HCT116 (cell line): Measurements from ENCODE around the gene FRRS1. TPM values are rescaled to one million over a fixed set of nuclear protein-coding genes. Genes with fewer than 3 reads are reported as not detected.

Experiments
- ATAC-seq: fragments of 200-7000 bp; cut with Tn5 transposase; 2 replicates; pipeline ENCODE4 v1.9.1; 2020; ENCODE audit warnings: mild to moderate bottlenecking, moderate library complexity
- BruUV-seq: library from RNA; stranded (reverse); fragments of 400-500 nt; replicated peaks from 2 replicates; lab custom pipeline; 2021; lab: Mats Ljungman, UMichigan
- CTCF ChIA-PET: fragments of 300-600 bp; sonication (Branson Sonifier 250); formaldehyde crosslinking; loops from one replicate; lab custom pipeline; 2021; ENCODE audit warnings: antibody characterized with exemption; lab: Charles Lee
- POLR2A ChIA-PET: fragments of 300-600, 350-600 bp; sonication (Branson Sonifier 250); formaldehyde crosslinking; loops from one replicate; lab custom pipeline; 2021; ENCODE audit warnings: antibody characterized with exemption; lab: Charles Lee
- RAD21 ChIA-PET, 2 experiments: fragments of 300-600 bp; sonication (Branson Sonifier 250); formaldehyde crosslinking; loops; one replicate each; lab custom pipeline; 2023; ENCODE audit warnings: low total read pairs in 2 of 2; ENCODE audit not compliant: uncharacterized antibody in 2 of 2, unreplicated experiment in 2 of 2, low non-redundant PET in 1 of 2; lab: Charles Lee
- DNase-seq: peaks from one replicate; pipeline ENCODE4 v3.0.0-alpha.2; 2010; ENCODE audit warnings: low read depth, low spot score
- H2AFZ ChIP-seq: fragments of 200-600 bp; shearing (Covaris generic), sonication (generic); 2 replicates; pipeline ENCODE4 v1.6.1; 2017; ENCODE audit warnings: low read depth, mixed run types, mixed read lengths, antibody characterized with exemption, low read length; ENCODE audit not compliant: poor library complexity, severe bottlenecking
- H3K27ac ChIP-seq: 2 replicates; pipeline ENCODE4 v1.5.1; 2012; ENCODE audit warnings: low read depth, low read length
- H3K27me3 ChIP-seq: fragments of 200-600 bp; sonication (generic); 2 replicates; pipeline ENCODE4 v1.6.1; 2016; ENCODE audit warnings: mixed run types, low read length, mixed read lengths; ENCODE audit not compliant: insufficient read depth
- H3K36me3 ChIP-seq, 2 experiments: fragments of 200-500 bp in 1 of 2; fragments of 200-600 bp in 1 of 2; sonication (Bioruptor generic) in 1 of 2; sonication (generic) in 1 of 2; 2 replicates each; pipeline versions ENCODE4 v1.5.1 to v1.6.1; 2014 to 2016; ENCODE audit warnings: low read length in 2 of 2, inconsistent platforms in 1 of 2, mixed read lengths in 1 of 2, mixed run types in 1 of 2; ENCODE audit not compliant: insufficient read depth in 2 of 2, control insufficient read depth in 1 of 2
- H3K4me1 ChIP-seq, 2 experiments: fragments of 200-600 bp in 1 of 2; sonication (generic) in 1 of 2; 2 replicates each; pipeline versions ENCODE4 v1.5.1 to v1.6.1; 2012 to 2017; ENCODE audit warnings: low read length in 2 of 2, inconsistent platforms in 1 of 2, mild to moderate bottlenecking in 1 of 2, mixed read lengths in 1 of 2, mixed run types in 1 of 2, moderate library complexity in 1 of 2; ENCODE audit not compliant: insufficient read depth in 2 of 2, control insufficient read depth in 1 of 2
- H3K4me2 ChIP-seq: fragments of 200-600 bp; sonication (generic); 2 replicates; pipeline ENCODE4 v1.6.1; 2017; ENCODE audit warnings: mixed run types, low read length, mixed read lengths
- H3K4me3 ChIP-seq, 2 experiments: fragments of 200-600 bp in 1 of 2; sonication (generic) in 1 of 2; replicated peaks in 1 of 2; 2 replicates each; pipeline ENCODE4 v1.5.1; 2011 to 2016; ENCODE audit warnings: low read length in 2 of 2, control low read depth in 1 of 2, low read depth in 1 of 2, mild to moderate bottlenecking in 1 of 2, mixed read lengths in 1 of 2, mixed run types in 1 of 2
- H3K79me2 ChIP-seq: fragments of 200-600 bp; sonication (generic); 2 replicates; pipeline ENCODE4 v1.6.1; 2017; ENCODE audit warnings: mild to moderate bottlenecking, mixed run types, low read length, moderate library complexity, mixed read lengths; ENCODE audit not compliant: insufficient read depth
- H3K9ac ChIP-seq: fragments of 200-600 bp; sonication (generic); 2 replicates; pipeline ENCODE4 v1.6.1; 2016; ENCODE audit warnings: low read length, mixed read lengths
- H3K9me2 ChIP-seq: fragments of 200-600 bp; sonication (generic), shearing (Covaris generic); 2 replicates; pipeline ENCODE4 v1.6.1; 2017; ENCODE audit warnings: mixed run types, mild to moderate bottlenecking, moderate library complexity; ENCODE audit not compliant: insufficient read depth
- H3K9me3 ChIP-seq, 2 experiments: fragments of 200-500 bp in 1 of 2; fragments of 200-600 bp in 1 of 2; sonication (Bioruptor generic) in 1 of 2; sonication (generic) in 1 of 2; 2 replicates each; pipeline ENCODE4 v1.6.1; 2014 to 2017; ENCODE audit warnings: low read length in 2 of 2, mixed read lengths in 2 of 2, inconsistent platforms in 1 of 2, low read depth in 1 of 2, mild to moderate bottlenecking in 1 of 2, mixed run types in 1 of 2, moderate library complexity in 1 of 2; ENCODE audit not compliant: control insufficient read depth in 1 of 2, insufficient read depth in 1 of 2
- H4K20me1 ChIP-seq: fragments of 200-600 bp; sonication (generic), shearing (Covaris generic); 2 replicates; pipeline ENCODE4 v1.6.1; 2017; ENCODE audit warnings: mixed run types, mild to moderate bottlenecking, moderate library complexity; ENCODE audit not compliant: insufficient read depth
- CEBPB ChIP-seq: IDR thresholded peaks from 2 replicates; pipeline ENCODE4 v1.6.1; 2012; ENCODE audit warnings: low read depth
- ELF1 ChIP-seq: IDR thresholded peaks from 2 replicates; pipeline ENCODE4 v1.6.1; 2012; ENCODE audit warnings: low read depth, borderline replicate concordance
- EZH2 ChIP-seq: fragments of 200-600 bp; sonication (generic); IDR thresholded peaks from 2 replicates; pipeline ENCODE4 v1.6.1; 2017; ENCODE audit warnings: antibody characterized with exemption, mixed run types
- POLR2AphosphoS5 ChIP-seq: IDR thresholded peaks from 2 replicates; pipeline ENCODE4 v1.6.1; 2011; ENCODE audit warnings: mild to moderate bottlenecking, low read depth, low read length, moderate library complexity
- RAD21 ChIP-seq: IDR thresholded peaks from 2 replicates; pipeline ENCODE4 v1.6.1; 2012; ENCODE audit warnings: low read depth, mild to moderate bottlenecking
- SIN3A ChIP-seq: IDR thresholded peaks from 2 replicates; pipeline ENCODE4 v1.6.1; 2012; ENCODE audit warnings: low read depth
- SP1 ChIP-seq: IDR thresholded peaks from 2 replicates; pipeline ENCODE4 v1.6.1; 2012; ENCODE audit warnings: low read depth
- SRF ChIP-seq: IDR thresholded peaks from 2 replicates; pipeline ENCODE4 v1.6.1; 2012; ENCODE audit warnings: low read depth
- TCF7L2 ChIP-seq: IDR thresholded peaks from 2 replicates; pipeline ENCODE4 v1.7.0; 2011; ENCODE audit warnings: borderline replicate concordance, inconsistent platforms; ENCODE audit not compliant: insufficient read depth, insufficient read length; ENCODE audit errors: extremely low read depth
- YY1 ChIP-seq: IDR thresholded peaks from 2 replicates; pipeline ENCODE4 v1.6.1; 2011; ENCODE audit warnings: low read length, low read depth, moderate library complexity, mild to moderate bottlenecking; ENCODE audit not compliant: insufficient replicate concordance; ENCODE audit errors: extremely low read depth
- intact Hi-C: fragments of 100-400 bp; cut with micrococcal nuclease; formaldehyde crosslinking; loops from 2 replicates; pipeline ENCODE4 v1.10.0; 2022
- total RNA-seq: library from RNA; stranded (reverse); gene quantifications from one replicate; pipeline ENCODE4 v1.2.1, GENCODE V29; 2021; ENCODE audit not compliant: unreplicated experiment
- TF ChIP-seq, protein P1 (sequence below): IDR thresholded peaks from 2 replicates; pipeline ENCODE4 v1.6.1; 2011; ENCODE audit warnings: mild to moderate bottlenecking, low read length, moderate library complexity; ENCODE audit not compliant: insufficient replicate concordance; ENCODE audit errors: extremely low read depth
- TF ChIP-seq, protein P2 (sequence below): IDR thresholded peaks from 2 replicates; pipeline ENCODE4 v1.6.1; 2012
- TF ChIP-seq, protein P3 (sequence below): IDR thresholded peaks from 2 replicates; pipeline ENCODE4 v1.6.1; 2012
- TF ChIP-seq, protein P4 (sequence below): IDR thresholded peaks from 2 replicates; pipeline ENCODE4 v1.6.1; 2012; ENCODE audit warnings: low read depth

FRRS1 gene
- total RNA-seq, 1 experiment from 2014 or later = 19.8 TPM

DNA sequence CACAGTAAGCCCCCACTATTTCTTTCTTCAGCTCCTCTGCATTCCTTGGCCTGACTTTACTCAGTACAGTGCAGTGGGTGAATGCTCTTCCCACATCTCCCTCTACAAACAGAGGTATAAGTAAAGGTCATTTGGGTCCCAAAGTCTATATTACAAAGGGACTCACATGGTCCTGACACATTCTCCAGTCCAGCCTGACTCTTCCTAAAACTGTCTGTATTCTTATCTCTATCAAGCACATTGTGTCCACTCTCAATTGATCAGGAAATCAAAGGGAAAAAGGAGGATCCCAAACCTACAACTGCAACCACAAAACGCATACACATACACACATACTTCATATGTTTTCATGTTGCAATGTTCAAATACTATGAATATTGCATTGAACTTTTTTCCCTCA, 49.4 kb downstream of the FRRS1 start:
- Histone ChIP-seq H3K27me3 (no peaks in the 10 kb centered on the region), H3K27ac (no peak overlapping the region), H3K79me2 (no peaks in the 10 kb centered on the region), H3K4me1 (no peaks in the 10 kb centered on the region), H3K4me2 (no peak overlapping the region), H3K36me3 (peaks cover 0 to 3% of the 10 kb centered on the region in 2 experiments; a peak in 2 of 4 replicates), H3K4me3 (no peak overlapping the region), H3K9ac (no peak overlapping the region), H4K20me1 (no peaks in the 10 kb centered on the region), H2AFZ (no peak overlapping the region), H3K9me2 (no peaks in the 10 kb centered on the region), H3K9me3 (no peaks in the 10 kb centered on the region)
- DNase-seq = no peak
- ATAC-seq = no peak
- RAD21 ChIA-PET = no interaction called here
- CTCF ChIA-PET = no interaction called here
- BruUV-seq = no TSS peak
- intact Hi-C loops = no loop called here
- TF ChIP-seq EZH2 = no peak
- POLR2A ChIA-PET = no interaction called here

DNA sequence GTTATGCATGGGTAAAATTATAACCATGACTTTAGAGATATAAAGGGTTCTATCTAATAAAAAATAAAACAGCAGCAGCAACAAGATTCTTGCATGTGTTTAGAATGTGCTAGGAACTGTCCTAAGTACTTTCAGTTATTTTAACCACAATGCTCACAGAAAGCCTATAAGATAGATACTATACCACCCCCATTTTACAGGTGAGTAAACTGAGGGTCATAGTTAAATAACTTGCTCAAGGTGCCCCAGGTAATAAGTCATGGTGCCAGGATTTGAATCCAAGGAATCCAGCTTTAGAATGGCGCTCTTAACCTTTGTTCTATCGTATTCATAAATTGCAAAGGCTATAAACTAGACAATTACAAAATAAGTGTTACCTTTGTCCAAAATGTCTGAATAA, 53.4 kb downstream of the FRRS1 start:
- Histone ChIP-seq H4K20me1 (no peaks in the 10 kb centered on the region), H3K36me3 (peaks cover 0 to 16% of the 10 kb centered on the region in 2 experiments), H3K79me2 (no peaks in the 10 kb centered on the region), H3K9me3 (no peaks in the 10 kb centered on the region), H3K4me3 (no peak overlapping the region), H3K27me3 (no peaks in the 10 kb centered on the region), H3K9me2 (no peaks in the 10 kb centered on the region), H3K9ac (no peak overlapping the region), H2AFZ (no peak overlapping the region), H3K4me2 (no peak overlapping the region), H3K27ac (no peak overlapping the region), H3K4me1 (no peaks in the 10 kb centered on the region)
- RAD21 ChIA-PET = no interaction called here
- no peak for TF ChIP-seq RAD21
- TF ChIP-seq CEBPB = no peak
- TF ChIP-seq ELF1 = no peak
- TF ChIP-seq, protein P1, sequence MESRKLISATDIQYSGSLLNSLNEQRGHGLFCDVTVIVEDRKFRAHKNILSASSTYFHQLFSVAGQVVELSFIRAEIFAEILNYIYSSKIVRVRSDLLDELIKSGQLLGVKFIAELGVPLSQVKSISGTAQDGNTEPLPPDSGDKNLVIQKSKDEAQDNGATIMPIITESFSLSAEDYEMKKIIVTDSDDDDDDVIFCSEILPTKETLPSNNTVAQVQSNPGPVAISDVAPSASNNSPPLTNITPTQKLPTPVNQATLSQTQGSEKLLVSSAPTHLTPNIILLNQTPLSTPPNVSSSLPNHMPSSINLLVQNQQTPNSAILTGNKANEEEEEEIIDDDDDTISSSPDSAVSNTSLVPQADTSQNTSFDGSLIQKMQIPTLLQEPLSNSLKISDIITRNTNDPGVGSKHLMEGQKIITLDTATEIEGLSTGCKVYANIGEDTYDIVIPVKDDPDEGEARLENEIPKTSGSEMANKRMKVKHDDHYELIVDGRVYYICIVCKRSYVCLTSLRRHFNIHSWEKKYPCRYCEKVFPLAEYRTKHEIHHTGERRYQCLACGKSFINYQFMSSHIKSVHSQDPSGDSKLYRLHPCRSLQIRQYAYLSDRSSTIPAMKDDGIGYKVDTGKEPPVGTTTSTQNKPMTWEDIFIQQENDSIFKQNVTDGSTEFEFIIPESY = no peak
- no peak for TF ChIP-seq SIN3A
- no peak for TF ChIP-seq SRF
- TF ChIP-seq SP1 = no peak
- no peak for TF ChIP-seq TCF7L2
- TF ChIP-seq, protein P2, sequence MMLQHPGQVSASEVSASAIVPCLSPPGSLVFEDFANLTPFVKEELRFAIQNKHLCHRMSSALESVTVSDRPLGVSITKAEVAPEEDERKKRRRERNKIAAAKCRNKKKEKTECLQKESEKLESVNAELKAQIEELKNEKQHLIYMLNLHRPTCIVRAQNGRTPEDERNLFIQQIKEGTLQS = no peak
- no peak for TF ChIP-seq POLR2AphosphoS5
- no peak for TF ChIP-seq YY1
- TF ChIP-seq, protein P3, sequence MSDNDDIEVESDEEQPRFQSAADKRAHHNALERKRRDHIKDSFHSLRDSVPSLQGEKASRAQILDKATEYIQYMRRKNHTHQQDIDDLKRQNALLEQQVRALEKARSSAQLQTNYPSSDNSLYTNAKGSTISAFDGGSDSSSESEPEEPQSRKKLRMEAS = no peak
- TF ChIP-seq, protein P4, sequence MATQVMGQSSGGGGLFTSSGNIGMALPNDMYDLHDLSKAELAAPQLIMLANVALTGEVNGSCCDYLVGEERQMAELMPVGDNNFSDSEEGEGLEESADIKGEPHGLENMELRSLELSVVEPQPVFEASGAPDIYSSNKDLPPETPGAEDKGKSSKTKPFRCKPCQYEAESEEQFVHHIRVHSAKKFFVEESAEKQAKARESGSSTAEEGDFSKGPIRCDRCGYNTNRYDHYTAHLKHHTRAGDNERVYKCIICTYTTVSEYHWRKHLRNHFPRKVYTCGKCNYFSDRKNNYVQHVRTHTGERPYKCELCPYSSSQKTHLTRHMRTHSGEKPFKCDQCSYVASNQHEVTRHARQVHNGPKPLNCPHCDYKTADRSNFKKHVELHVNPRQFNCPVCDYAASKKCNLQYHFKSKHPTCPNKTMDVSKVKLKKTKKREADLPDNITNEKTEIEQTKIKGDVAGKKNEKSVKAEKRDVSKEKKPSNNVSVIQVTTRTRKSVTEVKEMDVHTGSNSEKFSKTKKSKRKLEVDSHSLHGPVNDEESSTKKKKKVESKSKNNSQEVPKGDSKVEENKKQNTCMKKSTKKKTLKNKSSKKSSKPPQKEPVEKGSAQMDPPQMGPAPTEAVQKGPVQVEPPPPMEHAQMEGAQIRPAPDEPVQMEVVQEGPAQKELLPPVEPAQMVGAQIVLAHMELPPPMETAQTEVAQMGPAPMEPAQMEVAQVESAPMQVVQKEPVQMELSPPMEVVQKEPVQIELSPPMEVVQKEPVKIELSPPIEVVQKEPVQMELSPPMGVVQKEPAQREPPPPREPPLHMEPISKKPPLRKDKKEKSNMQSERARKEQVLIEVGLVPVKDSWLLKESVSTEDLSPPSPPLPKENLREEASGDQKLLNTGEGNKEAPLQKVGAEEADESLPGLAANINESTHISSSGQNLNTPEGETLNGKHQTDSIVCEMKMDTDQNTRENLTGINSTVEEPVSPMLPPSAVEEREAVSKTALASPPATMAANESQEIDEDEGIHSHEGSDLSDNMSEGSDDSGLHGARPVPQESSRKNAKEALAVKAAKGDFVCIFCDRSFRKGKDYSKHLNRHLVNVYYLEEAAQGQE = no peak
- POLR2A ChIA-PET = no interaction called here
- DNase-seq (no peak), ATAC-seq (no peak)
- CTCF ChIA-PET = no interaction called here
- no TSS peak for BruUV-seq
- intact Hi-C loops = no loop called here
